GM08714 (cell line): Measurements from ENCODE around the gene ENDOG.
"Not testable (repeated sequence)": the region's sequence is repeated elsewhere in the genome, so short reads cannot be mapped to it uniquely, and the experiment has no call there.

Experiments used
- H3K4me3 ChIP-seq: fragments of 200-500 bp; sonication (Bioruptor generic); 2 replicates; pipeline ENCODE4 v1.5.1; 2014; ENCODE audit warnings: mild to moderate bottlenecking, low read length, inconsistent platforms
- ZNF274 ChIP-seq: IDR thresholded peaks from 2 replicates; pipeline ENCODE4 v1.6.1; 2012; ENCODE audit warnings: mild to moderate bottlenecking, low read depth, low read length

Gene ENDOG

GRCh38 chr9:128833696-128834095 is 15.4 kb downstream of the ENDOG start:
- no peak overlapping the region for H3K4me3 ChIP-seq
- no peak for TF ChIP-seq ZNF274

- H3K4me3 ChIP-seq: no peak overlapping the region
- no peak for TF ChIP-seq ZNF274
Observed at GRCh38 chr9:128835246-128836210, 17.2 kb downstream of the ENDOG start.

- no peak for TF ChIP-seq ZNF274
Observed at GRCh38 chr9:128836509-128837145, 18.3 kb downstream of the ENDOG start.

GRCh38 chr9:128838338-128838737 is 20.0 kb downstream of the ENDOG start:
- TF ChIP-seq ZNF274: no peak
- no peak overlapping the region for H3K4me3 ChIP-seq

More at GRCh38 chr9:128836509-128837145, 18.3 kb downstream of the ENDOG start:
- no peak overlapping the region for H3K4me3 ChIP-seq

GRCh38 chr9:128840524-128840923 is 22.2 kb downstream of the ENDOG start:
- TF ChIP-seq ZNF274: no peak
- no peak overlapping the region for H3K4me3 ChIP-seq

- TF ChIP-seq ZNF274: no peak
- no peak overlapping the region for H3K4me3 ChIP-seq
Observed at GRCh38 chr9:128841694-128842492, 23.6 kb downstream of the ENDOG start.

GRCh38 chr9:128843171-128843570 is 24.9 kb downstream of the ENDOG start:
- H3K4me3 ChIP-seq: not testable (repeated sequence)

GRCh38 chr9:128845186-128845931 is 27.1 kb downstream of the ENDOG start:
- no peak for TF ChIP-seq ZNF274
- H3K4me3 ChIP-seq: no peak overlapping the region

GRCh38 chr9:128846680-128847030 is 28.4 kb downstream of the ENDOG start:
- H3K4me3 ChIP-seq: no peak overlapping the region
- no peak for TF ChIP-seq ZNF274

- H3K4me3 ChIP-seq: no peak overlapping the region
- TF ChIP-seq ZNF274: no peak
Observed at GRCh38 chr9:128847803-128848202, 29.5 kb downstream of the ENDOG start.

- not testable (repeated sequence) for H3K4me3 ChIP-seq
Observed at GRCh38 chr9:128851024-128851423, 32.7 kb downstream of the ENDOG start.

GRCh38 chr9:128851779-128852600 is 33.7 kb downstream of the ENDOG start:
- H3K4me3 ChIP-seq: not testable (repeated sequence)

- H3K4me3 ChIP-seq: not testable (repeated sequence)
Observed at GRCh38 chr9:128852646-128853045, 34.3 kb downstream of the ENDOG start.

GRCh38 chr9:128854454-128854853 is 36.2 kb downstream of the ENDOG start:
- H3K4me3 ChIP-seq: not testable (repeated sequence)

GRCh38 chr9:128858476-128858875 is 40.2 kb downstream of the ENDOG start:
- H3K4me3 ChIP-seq: not testable (repeated sequence)
